GM19099 (cell line): Measurements from ENCODE around the gene ITGA11.
A peak's percentile ranks its signal among the peaks of the same experiment; 100 is the strongest.

Experiments used
- POLR2A ChIP-seq: IDR thresholded peaks from 3 replicates; pipeline ENCODE4 v1.6.1; 2011; ENCODE audit warnings: low read depth; ENCODE audit not compliant: insufficient read length; ENCODE audit errors: extremely low read depth

ITGA11 gene

DNA sequence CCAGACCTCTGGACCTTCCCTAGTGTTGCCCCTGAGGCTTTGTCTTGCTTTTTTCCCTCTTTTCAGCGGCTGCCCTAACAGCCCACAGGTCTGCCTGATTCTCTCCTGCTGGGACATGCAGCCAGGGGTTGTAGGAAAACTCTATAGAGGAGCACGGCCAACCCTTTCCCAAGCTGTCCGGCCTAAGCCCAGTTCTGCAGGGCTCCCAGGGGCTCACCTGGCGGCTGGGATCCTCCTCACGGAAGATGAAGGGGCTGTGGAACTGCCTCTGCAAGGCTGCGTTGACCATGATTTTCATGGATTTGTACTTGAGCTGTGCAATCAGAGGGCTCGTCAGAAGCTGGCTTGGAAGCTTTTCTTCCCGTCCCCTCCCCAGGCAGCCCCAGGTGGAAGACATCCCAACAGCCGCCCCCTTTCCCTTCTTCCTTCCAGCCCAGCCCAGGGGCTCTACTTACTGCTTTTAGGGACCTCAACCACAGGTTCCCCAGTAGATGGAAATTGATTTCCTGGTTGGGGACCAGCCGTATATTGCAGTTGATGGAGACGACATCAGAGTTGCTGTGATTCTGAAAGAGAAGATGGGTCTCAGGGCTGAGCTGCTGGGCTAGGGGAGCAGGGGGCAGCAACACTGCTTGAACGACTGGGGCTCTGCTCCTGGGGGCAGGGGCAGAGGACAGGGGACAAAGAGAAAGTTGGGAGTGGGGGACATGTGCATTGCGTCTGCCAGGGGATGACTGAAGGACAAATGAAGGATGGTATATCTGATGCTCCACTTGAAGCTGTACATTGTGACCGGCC is 124.6 kb downstream of the ITGA11 start:
- no peak for TF ChIP-seq POLR2A

DNA sequence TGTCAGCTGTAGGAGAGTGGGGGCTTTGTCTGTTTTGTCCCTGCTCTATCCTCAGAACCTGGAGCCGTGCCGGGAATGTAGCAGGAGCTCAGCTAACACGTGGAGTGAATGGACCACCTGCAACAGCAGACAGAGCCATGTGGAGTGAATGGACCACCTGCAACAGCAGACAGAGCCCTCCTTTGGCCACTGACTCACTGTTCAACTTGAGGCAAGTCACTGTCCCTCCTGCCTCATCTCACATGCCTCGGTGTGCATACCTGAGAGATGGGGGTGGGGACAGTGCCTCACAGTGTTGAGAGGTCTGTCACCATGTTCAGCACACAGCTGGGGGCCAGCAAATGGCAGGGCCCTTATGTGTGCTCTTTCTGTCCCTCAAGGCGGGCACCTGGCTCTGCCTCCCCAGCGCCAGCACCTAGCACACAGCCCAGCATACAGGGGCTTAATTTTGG is 126.5 kb downstream of the ITGA11 start:
- TF ChIP-seq POLR2A, result no peak

DNA sequence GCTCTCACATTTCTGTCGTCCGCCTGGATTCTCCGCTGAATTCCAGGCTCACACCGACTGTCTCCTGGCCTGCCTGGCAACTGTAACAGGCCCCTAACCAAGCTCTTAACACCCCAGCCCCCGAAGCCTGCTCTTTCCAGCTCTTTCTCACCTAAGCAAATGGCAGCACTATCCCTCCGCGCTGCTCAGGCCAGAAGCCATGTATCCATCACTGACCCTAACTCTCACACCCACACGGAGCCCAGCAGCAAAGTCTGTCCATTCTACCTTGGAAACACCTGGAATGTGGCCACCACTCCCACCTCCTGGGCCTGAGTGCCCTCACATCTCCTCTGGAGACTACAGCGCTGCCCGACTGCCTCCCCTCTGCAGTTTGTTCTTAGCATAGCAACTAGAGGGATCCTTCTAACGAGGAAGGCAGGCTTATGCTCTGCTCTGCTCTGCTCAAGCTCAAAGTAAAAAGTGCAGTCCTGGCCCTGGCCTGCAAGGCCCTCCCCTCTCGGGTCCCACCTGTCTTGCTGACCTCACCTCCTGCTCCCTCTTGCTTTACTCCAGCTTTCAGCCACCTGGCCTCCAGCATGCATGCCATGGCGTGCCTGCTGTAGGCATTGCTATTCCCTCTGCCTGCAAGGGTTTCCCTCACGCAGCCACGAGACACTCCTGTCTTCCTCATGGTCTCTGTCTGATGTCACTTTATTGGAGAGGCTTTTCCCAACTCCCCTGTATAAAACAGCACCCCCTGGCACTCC is 127.2 kb downstream of the ITGA11 start:
- TF ChIP-seq POLR2A, result no peak

DNA sequence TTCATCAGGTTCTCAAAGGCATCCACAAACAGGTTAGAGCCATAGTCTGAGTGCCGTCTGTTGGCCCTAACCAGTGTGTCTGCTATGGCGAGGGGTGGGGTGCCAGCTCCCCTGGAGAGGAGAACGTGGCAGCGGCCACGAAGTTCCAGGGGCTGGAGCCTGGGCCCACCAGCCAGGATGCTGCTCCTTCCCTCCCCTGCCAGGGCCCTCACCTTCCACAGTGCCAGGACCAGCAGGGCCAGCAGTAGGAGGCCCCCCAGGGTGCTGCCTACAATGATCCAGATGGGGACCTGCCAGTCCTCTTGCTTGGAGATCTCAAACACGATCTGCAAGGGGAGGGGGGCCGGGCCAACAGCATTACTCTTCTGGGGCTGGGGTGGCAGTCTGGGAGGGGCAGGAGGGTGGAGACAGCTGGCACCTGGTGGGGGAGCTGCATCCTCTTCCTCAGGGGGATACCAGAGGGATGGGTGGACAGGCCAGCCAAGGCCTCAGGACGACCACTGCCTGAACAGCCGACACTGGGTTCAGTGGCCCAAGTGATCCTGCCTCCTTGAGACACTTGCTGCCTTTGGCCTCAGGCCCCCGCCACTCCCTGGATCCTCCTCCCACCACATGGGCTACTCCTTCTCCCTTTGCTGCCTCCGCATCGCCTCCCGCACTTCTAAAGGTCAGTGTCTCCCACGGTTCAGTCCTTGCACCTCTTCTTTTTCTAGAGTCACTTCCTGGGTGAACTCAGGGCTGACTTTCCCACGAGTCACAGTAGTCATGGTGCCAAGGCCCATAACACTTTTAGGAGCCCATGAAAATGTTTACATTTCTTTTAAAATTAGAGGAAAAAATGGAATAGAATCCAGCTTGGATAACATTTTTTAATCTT is 128.2 kb downstream of the ITGA11 start:
- no peak for TF ChIP-seq POLR2A

DNA sequence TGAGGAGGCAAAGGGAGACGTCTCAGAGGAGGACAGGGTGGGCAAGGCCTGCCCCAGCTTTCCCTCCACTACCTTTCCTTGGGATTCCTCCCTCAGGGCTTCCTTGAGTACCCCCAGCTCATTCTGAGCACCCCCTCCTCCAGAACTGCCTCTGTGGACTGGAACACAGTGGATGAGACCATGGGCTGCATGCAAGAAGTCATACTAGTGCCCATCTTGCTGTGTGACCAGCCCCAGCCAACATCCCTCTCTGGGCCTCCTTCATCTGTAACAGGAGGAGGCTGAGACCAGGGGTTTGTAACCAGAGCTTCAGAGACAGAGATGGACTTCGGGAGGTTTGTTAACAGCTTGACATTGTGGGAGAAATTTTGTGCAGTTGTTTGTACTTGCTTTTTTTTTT is 128.8 kb downstream of the ITGA11 start:
- TF ChIP-seq POLR2A, result no peak

DNA sequence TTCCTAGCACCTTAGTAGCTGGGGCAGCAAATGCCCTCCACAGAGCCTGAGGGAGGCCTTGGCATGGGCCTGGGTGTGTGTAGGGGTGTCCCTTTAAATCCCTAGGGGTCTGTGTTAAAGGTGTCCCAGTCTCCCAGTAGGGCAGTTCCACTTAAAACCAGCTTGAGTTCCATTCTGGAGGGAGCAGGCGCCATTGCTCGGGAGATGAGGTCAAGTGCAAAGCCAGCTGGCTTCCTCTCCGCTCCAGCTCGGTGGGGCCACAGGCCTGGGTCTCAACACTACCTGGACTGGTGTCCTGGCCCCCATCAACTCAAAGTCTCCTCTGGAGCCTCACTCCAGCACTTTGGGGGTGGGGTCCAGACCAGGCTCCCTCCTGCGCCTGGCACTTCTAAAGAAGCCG is 129.2 kb downstream of the ITGA11 start:
- TF ChIP-seq POLR2A, result no peak

DNA sequence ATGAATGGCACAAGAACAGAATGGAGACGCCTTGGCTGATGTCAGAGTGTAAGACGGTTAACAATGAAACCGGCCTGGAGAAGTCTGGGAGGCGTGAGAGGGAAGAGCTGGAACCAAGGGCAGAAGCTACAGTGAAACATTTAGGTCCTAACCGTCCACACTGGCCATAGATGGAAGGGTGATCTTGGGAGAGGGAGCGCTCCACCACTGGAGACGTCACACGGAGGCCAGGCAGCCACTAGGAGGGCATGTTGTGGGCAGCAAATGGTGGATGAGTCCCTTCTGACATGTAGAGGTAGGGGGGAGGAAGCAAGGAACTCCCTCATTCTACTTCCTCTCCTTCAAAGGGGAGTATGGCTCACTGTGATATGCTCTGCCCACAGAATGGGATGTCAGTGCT is 130.7 kb downstream of the ITGA11 start:
- TF ChIP-seq POLR2A, result no peak

DNA sequence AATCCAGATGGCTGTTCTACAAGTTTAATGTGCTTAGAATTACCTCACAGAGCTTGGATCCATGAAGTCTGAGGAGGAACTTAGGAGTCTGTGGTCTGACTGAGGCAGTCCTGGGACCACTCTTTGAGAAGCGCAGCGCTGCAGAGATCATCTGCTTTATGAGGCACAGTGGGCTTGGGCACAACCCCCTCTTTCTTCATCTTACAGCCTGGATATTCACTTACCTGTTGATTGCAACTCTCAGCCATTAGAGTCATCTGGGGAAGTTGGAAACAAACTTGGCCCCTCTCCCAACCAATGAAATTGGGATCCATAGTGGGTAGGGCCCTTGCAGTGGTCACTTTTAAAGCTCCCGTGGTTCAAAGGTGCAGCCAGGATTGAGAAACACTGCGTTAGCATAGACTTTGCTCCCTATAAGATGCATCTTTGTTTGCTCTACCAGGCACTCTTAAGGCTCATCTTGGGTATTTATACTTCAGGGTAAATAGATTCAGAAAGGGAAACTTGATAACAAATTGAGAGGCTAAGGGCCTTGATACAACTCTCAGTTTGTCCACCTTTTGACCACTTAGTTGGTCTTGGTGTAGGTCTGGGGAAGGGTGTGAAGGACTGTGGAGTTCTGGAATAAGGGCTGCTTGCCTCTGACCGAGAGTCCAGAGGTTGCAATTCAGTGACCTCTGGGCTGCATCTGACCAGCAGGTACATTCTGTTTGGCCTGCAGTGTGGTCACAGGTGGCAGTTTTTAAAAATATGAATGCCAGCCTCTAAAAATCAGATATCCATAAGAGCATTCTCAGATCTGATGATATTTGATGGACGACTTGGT is 131.6 kb downstream of the ITGA11 start:
- TF ChIP-seq POLR2A, result no peak

DNA sequence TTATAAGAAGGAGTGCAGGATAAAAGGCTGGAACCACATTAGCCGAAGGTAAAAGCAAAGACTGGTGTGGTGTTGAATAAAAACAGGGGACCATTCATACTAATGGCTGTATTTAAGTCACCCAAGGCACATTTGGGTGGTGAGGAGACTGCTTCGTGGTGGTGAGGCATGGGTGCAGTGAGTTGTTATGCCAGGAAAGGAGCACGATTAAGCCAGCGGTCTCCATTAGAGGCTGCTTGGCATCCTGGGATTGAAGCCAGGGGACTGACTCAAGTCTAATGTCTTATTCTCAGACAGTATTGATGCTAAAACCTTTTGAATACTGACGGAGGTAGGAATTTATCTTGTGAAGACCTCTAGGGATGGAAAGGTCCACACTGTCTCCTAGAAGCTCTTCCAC is 132.5 kb downstream of the ITGA11 start:
- peak; percentile 4 for TF ChIP-seq POLR2A

DNA sequence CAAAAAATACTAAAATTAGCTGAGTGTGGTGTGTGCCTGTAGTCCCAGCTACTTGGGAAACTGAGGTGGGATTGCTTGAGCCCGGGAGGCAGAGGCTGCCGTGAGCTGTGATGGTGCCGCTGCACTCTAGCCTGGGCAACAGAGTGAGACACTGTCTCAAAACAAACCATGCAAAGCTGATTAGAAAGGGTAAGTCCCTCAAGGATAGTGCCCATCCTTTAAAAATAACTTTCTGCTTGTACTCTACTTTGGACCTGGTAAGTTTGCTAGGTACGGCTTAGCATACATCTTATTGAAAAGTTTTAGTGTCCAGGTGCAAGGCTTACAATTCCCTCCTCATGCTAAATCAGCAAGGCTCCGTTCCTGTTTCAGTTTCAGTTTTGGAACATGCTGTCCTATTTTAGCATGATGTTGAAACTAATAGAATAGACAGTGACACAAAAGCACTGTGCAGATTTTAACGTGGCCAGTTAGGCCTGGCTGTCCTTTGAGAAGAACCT is 133.0 kb downstream of the ITGA11 start:
- TF ChIP-seq POLR2A, result no peak

DNA sequence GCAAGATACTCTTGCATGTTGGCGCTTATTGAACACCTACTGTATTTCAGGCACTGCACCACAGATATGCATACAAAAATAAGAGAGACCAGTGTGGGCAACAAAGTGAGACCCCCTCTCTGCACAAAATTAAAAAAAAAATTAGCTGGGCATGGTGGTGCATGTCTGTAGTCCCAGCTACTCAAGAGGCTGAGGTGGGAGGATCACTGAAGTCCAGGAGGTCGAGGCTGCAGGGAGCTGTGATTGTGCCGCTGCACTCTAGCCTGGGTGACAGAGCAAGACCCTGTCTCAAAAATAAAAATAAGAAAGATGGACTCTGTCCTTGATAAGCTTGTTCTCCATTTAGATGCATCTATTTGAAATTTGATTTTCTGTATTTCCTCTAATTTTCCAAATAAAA is 133.6 kb downstream of the ITGA11 start:
- TF ChIP-seq POLR2A, result no peak

DNA sequence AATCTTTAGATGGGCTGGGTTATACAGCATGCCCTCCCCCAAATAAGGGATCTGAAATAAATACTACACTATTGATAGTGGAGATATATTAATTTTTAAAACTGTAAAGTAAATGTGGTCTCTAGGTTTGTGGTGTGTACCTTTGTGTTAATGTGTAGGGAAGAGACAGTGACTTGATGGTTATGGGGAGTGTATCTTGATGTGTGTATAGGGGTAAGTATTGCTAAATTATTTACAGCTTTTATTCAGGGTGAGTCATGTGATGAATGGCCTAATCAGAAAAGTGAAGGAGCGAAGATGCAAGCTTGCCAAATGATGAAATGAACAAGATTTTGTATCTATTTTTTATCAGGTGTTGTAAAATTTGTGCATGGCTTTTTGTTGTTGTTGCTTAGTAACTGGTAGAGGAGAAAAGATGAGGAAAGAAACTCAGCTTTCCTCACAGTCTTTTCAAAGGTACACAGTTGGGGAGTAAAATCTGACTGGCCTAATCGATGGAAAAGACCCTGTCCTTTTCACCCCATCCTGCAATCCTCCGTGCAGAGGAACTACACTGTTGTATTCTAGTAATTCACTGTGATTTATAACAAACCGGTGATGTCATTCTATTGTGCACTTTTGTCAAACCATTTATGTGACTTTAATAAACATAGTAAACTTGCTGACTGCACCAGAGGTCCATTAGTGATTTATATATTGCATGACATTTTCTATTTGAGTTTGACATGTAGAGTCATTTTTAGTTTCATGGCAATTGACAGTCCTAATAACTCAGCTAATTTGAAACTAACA is 136.8 kb downstream of the ITGA11 start:
- no peak for TF ChIP-seq POLR2A

DNA sequence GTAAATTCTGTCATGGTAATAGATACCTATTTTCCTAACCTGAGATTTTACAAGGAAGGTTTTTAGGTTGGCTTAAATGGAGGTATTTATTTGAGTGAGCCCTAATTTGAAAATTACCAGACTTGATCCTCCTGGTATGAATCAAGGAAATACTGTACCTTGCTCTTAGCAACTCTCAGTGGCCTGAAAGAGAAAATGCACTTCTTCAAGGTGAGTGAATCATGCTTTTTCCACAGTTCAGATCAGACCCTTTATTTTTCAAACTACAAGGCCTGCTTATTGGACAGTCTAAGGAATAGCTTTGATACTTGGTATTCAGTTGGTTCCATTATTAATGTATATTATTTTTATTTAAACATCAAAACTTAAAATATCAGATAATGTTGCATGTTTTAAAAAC is 139.0 kb downstream of the ITGA11 start:
- TF ChIP-seq POLR2A, result no peak
